Measurements from ENCODE around the gene MAPK9.
"Not testable (repeated sequence)": the region's sequence is repeated elsewhere in the genome, so short reads cannot be mapped to it uniquely, and the experiment has no call there.

Gene MAPK9

DNA sequence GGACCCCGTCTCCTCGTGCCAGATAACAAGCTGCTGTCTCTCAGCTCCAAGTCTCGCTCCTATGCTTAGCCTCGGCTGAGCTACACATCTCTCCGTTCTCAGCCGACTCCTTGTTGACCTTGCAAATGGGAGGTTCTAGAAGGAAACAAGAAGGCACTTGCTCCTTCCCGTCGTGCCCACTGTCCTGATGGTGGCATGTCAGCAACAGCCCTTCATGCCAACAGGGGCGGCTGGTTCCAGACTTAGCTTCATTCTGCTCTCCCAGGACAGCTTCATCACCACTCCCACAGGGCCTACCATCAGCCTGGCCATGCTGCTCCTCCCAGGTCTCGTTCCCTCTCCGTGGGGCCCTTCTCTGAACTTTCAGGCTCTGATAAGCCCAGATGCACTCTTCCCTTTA is 69.8 kb downstream of the MAPK9 start:
- DNase-seq = no peak

DNA sequence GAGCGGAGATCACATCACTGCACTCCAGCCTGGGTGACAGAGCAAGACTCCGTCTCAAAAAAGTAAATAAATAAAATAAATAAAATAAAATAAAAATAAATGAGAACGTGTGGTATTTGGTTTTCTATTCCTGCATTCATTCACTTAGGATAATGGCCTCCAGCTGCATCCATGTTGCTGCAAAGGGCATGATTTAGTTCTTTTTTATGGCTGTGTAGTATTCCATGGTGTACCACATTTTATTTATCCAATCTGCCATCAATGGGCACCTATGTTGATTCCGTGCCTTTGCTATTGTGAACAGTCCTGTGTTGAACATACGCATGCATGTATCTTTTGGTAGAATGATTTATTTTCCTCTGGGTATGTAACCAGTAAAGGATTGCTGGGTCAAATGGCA is 74.1 kb downstream of the MAPK9 start:
- no peak for DNase-seq

DNA sequence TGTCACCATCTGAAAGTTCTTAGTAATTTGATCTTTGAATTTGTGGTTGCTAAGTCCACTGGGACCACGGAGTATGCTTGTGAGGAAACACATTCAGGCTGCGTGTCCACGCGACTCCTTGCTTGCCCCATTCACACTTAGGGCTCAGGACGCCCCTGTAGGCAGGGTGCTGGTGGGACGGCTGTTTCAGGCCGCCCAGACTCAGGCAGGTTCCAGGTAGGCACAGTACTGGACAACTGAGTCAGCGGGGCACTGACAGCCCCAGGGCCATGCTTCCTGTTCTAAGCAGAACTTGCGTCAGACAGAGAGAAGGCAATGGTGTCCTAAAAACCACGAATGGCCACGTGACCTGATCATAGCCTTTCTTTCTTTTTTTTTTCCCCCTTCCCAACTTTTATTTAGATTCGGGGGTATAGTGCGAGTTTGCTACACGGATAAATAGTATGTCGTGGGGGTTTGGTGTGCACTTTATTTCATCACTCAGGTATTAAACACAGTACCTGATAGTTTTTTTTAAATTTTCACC is 75.2 kb downstream of the MAPK9 start:
- DNase-seq = no peak

DNA sequence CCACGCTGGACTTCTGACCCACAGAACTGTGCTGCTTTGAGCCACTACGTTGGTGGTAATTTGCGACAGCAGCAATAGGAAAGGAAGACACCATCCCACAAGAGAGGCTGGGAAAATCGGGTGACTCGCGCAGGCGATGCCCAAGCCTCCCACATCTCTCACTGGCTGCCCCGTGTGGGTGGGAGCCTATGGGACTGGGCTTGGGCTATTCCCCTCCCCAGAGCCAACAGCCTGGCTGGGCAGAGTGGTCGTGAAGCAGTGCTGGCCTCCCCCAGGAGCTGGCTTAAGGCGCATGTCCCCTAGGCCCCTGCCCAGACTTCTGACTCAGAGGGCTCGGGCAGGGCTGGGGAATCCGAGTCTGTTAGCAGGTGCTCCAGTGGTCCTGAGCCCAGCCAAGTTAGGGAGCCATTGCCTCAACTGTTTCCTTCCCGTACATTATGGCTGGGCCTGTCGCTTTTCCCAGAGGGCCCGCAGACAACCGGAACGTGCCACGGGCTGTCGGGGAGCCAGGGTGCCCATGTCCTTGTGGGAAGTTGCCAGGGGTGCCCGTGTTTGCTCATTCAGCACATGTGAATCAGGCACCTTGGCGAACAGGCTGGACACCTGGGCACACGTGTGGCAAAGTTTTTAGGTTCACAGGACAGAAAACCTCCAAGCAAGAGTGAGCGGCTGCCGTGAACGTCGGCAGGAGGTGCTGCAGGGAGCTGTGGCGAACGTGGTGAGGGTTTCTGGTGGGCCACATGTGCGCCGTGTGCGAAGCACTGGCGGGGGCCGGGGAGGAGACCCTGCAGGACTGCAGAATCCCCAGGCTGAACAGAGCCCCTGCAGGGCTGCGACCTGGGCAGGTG is 75.9 kb downstream of the MAPK9 start:
- no peak for DNase-seq

DNA sequence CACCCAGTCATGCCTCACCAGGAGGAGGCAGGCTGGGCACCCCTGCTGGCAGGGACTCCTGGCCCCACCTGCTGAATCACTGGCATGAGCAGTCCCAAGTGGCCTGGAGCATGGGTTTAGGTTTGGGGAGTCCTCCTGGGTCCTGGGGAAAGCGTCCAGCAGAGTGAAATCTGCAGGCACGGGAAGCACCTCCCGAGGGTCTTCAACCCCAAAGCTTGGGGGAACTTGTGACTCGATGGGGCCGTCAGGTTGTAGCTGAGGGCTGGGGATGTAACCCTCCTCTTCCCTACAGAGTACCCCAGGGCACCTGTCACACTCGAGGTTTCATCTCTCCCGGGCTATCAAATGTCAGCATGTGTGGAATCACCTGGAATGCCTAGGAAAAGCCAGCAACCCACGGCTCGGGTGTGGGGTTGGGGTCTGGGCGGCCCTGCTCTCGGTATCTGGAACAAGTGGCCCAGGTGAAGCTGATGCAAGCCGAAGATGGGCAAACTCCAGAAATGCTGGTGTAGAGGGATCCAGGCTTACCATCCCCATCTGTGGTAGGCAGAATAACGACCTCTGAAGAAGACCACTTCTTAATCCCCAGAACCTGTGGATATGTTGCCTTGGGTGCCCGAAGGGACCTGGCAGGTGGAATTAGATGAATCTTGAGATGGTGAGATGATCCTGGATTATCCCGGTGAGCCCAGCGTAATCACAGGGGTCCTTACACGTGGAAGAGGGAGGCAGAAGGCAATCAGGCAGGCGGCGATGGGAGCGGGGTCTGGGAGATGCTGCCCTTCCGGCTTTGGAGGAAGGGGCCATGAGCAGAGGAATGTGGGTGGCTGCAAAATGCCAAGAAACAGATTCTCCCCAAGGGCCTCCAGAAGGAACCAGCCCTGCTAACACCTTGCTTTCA is 76.8 kb downstream of the MAPK9 start:
- no peak for DNase-seq

DNA sequence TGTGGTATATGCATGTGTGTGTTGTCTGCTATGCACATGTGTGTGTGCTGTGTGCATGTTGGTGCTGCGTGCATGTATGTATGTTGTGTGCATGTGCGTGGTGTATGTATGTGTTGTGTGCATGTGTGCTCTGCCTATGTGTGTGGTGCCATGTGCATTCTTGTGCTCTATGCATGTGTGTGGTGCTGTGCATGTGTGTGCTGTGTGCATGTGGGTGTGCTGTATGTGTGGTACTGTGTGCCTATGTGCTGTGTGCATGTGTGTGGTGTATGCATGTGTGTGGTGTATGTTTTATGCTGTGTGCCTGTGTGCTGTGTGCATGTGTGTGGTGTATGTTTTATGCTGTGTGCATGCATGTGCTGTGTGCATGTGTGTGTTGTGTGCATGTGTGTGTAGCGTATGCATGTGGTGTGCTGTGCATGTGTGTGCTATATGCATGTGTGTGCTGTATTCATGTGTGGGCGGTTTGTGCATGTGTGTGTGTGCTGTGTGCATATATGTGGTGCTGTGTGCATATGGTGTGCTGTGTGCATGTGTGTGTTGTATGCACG is 78.2 kb downstream of the MAPK9 start:
- no peak for DNase-seq

DNA sequence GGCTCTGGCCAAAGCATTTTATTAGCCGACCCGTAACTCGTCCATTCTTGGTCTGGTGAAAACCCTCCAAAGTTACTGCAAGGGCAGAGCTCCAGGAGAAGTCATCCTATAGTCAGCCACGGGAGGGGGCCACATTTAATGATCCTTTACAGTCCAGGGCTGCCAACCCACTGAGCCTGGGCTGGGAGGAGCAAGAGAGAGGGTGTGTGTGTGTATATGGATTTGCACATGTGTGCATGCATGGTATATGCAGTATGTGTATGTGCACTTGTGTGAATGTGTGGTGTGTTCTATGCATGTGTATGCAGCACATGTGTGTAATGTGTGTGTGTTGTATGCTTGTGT is 78.7 kb downstream of the MAPK9 start:
- DNase-seq = no peak

DNA sequence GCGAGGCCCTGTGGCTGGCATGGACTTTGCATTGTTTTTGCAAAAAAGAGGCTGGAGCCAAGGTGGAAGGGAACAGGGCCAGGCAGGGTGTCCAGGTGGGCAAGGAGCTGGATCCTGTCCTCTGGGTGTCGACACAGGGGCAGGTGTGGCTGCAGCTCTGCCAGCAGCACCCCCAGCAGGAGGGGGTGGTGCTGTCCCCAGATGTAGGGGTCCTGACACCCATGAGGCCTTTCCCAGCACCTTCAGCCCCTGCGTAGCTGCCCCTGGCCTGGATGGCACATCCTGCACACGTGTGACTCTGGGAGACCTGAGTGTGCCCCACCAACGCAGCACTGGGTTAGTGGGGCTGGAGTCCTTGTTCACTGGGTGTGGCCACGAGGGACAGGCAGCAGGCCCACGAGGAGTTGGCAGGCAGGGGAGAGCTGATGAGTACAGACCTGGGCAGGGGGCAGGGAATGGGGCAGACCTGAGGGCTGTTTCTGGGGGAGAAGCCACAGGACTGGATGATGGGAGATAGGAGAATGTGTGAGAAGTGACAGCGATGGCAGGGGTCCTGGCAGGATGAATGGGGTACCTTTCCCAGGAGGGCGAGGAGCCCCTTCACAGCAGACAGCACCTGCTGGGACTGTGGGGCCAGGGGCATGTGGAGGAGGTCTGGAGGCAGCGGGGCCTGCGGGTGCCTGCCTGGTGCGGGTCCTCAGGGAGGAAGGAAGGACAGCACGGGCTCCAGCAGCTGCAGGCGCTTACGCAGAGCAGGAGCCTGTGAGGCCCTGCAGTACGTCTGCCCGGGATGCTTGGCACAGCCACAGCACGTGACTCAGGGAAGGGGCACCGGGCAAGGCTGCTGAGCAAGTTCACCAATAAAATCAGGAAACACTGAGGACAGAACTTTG is 79.3 kb downstream of the MAPK9 start:
- DNase-seq = no peak

DNA sequence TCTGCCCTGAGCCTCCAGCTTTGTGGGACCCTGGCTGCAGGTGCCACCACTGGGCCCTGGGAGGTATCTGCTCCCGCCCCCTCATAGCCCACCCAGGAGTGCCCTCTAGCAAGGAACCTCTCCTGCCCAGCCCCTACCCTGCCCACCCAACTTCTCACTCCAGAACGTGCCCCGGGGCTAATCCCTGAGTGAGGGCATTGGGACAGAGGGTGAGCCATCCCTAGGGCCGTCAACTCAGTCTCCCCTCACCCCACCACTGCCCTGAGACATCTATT is 80.2 kb downstream of the MAPK9 start:
- DNase-seq = no peak

DNA sequence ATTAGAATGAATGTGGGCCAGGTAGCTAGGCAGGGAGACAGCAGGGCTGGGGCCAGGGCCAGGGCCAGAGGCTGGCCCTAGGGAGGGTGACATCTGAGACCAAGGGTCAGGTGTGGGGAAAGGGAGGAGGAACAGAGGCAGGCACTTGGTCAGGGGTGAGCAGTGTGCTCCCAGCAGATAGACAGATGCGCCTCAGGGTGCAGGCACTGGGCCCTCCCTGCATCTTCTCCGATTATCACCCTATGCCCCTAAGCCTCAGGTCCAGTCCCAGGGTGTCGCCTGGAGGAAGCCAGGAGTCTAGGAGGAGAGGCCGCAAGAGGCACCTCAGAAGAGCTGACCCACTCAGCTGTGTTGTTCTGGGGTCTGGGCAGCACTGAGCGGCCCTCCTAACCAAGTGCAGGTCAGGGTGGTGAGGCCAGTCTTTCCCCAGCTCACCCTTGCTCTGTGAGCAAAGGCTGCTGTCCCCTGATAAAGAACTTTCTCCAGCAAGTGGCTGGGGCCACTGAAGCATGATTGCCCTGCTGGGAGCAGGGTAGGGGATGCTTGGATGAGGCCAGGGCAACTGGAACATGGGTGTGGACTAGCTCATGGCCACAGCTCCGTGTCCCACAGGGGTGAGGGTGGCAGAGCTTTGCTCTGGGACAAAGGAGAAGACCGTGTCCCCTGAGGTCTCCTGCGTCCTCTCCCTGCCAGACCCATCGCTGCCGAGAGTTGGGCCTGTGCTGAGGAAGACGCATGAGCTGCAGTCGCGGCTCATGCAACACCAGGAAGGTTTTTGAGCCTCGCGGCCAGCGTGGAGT is 80.7 kb downstream of the MAPK9 start:
- DNase-seq = no peak

DNA sequence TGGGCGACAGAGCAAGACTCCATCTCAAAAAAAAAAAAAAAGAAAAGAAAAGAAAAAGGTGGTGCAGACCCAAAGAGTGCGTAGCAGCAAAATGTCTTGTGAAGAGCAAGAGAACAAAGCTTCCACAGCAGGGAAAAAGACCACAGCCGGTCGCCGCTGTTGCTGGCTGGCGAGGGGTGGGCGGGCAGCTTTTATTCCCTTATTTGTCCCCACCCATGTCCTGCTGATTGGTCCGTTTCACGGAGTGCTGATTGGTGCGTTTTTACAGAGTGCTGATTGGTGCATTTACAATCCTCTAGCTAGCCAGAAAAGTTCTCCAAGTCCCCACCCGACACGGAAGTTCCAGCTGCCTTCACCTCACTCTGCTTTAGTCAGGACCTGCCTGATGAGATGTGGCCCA is 81.8 kb downstream of the MAPK9 start:
- not testable (repeated sequence) for DNase-seq

DNA sequence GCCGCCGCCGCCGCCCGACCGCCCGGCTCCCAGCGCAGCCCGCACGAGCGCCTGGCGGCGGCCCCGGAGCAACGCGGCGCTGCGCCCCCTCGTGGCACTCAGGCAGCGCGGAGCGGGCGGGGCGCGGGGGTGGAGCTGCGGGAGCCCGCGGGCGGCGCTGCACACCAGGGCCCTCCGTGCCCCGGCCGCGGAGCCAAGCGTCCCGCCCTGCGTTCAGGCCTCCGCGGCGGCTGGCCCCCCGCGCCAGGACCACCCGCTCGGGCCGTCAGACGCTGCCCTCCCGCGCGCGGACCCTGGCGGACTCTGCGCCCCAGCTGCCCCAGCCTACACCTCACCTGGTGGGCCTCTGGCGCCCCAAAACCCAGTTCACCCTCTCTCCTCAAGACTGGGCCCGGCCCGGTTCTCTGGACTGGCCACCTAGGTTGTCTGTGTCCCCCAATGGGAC is 82.7 kb downstream of the MAPK9 start, which contains the start of gene RASGEF1C:
Gene RASGEF1C, minus strand, starts transcription at position 75 of the 445 bp plus-strand sequence. CDS start 71,159 bp downstream, outside the sequence.
- DNase-seq = no peak

DNA sequence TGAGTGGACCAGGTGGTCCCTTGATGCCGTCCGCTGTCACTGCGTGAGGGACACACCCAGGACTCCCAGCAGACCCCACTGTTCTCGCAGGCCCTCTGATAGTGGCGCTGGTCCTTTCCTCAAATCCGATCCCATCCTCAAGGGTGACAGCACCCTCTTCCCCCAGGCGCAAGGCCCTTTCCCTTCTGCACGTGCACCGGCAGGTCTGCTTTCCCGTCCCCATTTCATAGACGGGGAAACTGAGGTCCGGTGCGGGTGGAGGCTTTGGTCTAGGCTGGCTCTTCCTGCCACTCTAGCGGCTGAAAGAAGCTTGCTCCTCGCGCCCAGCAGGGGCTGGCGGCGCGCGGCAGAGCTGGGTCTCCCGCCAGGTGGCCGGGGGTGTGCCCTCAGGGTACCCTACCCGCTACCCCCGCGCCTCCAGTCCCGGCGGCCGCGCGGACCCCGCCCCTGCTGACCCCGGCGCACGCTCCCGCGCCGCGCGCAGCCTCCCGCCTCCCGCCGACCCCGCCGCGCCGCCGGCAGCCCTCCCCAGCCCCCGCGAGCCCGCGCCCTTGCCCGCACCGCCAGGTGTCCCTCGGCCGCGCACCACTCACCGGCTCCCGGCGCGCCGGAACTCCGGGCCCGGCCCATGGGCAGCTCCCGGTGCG is 83.3 kb downstream of the MAPK9 start:
- DNase-seq = no peak

DNA sequence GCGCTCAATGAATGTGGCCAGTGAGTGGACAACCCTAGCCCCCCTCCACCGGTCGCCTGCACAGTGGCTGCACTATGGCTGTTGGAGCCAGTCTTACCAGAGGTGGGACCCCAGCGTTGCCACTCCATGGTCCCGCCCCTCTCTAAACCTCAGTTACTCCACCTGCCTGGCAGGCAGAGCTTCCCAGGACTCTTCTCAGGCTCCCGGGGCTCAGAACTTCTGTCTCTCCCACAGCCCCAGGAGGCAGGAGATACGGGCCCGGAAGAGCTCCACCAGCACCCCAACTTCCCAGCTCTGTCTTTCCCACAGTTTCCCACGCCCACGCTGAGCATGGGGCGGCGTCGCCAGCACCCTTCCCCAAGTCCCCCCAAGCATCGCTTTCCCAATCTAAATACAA is 83.8 kb downstream of the MAPK9 start:
- no peak for DNase-seq

DNA sequence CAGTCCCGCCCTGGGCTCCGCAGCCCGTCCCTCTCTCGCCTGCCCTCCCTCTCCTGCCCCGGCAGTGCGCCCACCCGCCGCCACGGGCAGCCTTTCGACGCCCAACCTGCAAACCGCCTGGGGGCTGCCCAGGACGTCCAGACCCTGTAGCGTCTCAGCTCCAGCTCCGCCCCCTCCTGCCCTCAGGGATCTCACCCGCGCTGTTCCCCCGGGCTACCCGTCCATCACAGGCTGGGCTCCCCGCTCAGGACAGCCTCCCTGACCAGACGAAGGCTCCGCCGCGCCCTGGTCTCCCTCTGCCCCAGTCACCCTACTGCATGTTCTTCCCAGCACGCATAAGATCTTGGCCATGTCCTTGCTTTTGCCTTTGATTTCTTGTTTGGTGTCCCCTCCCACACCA is 84.3 kb downstream of the MAPK9 start:
- DNase-seq = no peak

DNA sequence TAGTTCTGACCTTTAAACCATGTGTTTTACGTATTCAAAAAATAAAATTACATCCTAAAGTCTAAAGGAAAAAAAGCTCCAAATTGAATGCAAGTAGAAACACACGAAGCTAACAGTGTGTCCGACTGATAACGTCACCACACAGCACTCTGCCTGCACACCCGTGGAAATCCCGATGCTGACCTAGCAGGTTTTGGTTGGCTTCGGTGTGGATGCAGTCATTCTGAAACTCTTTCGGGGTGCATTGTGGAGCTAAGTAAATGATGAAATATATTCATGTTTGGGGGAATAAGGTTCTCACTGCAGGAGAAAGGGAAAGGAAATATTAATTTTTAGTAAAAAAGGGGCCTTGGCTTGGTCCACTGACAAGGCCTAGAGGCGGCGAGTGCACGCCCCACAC is 84.9 kb downstream of the MAPK9 start:
- no peak for DNase-seq

DNA sequence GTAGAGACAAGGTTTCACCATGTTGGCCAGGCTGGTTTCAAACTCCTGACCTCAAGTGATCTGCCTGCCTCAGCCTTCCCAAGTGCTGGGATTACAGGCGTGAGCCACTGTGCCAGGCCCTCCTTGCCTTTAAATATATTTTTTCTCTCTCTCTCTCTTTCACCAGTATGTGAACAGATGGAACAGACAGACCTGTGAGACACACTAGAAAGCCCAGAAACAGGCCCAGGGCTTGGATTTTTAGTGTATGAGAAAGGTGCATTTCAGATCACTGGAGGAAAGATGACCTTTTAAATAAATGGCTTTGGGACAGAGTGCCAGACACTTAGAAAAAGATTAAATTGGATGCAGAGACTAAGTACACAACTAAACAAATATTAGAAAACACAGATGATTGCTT is 86.0 kb downstream of the MAPK9 start:
- no peak for DNase-seq

DNA sequence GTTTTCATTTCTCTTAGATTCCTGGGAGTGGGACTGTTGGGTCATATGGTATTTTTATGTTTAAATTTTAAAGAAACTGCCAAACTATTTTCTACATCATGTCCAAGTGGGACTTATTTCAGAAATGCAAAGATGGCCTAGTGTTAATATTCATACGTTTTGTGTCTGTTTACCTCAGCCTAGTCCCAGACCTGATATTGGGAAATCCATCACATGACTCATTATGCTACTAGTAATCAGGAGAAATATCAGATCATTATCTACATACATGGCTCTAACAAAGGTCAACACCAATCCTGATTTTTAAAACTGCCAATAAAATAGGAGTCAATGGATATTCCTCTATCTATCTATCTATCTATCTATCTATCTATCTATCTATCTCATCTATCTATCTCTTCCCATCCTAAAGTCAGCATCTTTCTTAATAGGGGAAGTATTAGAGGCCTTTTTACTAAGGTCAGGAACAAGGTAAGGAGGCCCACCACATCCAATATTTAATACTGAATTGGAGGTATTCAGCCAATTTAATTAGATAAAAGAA is 87.5 kb downstream of the MAPK9 start:
- no peak for DNase-seq

DNA sequence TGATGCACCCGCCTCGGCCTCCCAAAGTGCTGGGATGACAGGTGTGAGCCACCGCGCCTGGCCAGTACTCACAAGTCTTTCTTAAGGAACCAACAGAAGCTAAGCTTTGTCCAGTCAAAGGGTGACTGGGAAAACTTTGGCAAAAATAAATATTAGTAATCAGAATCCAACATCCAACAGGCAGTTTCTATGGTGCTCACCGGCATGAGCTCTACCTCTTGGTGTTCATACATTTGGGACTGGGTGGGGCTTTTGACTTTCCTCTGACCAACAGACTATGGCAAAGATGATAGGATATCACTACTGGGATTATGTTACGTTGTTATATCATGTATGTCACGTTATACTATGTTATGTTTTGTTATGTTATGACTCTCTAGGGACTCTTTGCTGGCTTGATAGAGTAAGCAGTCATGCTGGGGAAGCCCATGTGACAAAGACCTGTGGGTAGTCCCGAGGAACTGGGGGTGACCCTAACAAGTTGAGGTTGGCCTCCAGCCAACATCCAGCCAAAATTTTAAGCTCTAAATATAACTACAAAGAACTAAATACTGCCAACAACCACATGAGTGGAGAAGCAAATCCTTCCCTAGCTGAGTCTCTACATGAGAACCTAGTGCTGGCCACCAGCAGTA is 88.8 kb downstream of the MAPK9 start:
- no peak for DNase-seq

Measured in SHP77 treated with DMSO at 0.1 percent for 48 hours (cell line).